GM19455 (cell line): ENCODE measurements around the gene PNMA8B.

Experiments used
- ATAC-seq: cut with Tn5 transposase; IDR thresholded peaks from one replicate; pipeline ENCODE4 v1.9.1; 2021; ENCODE audit not compliant: unreplicated experiment

Gene PNMA8B

GRCh38 chr19:46456930-46457329 lies 38.7 kb downstream of the PNMA8B start:
- no peak for ATAC-seq

DNA sequence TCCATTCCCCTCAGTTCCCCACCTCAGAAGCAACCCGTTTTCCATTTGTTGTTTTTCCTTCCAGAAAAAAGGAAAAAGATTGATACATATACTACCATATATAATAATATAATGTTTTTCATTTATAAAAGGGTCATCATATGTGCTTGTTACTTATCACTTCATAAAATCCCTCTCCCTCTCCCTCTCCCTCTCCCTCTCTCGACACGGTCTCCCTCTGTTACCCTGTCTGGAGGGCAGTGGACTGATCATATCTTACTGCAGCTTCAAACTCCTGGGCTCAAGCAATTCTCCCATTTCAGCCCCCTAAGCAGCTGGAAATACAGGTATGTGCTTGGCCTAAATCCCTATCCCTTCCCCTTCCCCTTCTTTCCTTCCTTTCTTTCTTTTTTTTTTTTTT lies 41.4 kb downstream of the PNMA8B start:
- no peak for ATAC-seq

GRCh38 chr19:46453661-46454060 lies 42.0 kb downstream of the PNMA8B start:
- no peak for ATAC-seq

- no peak for ATAC-seq
These were observed 43.5 kb downstream of the PNMA8B start for GRCh38 chr19:46452186-46452585.

DNA sequence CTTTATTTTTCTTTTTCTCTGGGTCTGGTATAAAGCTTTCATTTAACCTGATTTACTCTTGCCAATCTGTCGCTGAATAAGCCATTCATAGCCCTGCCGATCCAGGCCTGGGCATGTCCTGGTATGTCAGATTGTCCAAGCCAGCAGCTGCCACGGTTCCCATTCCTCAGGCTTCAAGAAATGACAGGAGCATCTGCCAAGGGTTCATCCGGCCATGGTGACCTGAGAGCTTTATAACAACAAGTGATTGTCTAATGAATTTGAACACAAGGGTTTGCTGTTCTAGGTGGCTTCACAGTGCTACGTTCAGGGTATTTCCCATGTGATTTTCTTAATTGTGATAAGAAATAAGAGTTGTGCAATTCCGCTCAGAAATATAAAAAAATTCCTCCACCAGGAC lies 44.3 kb downstream of the PNMA8B start:
- no peak for ATAC-seq

GRCh38 chr19:46450737-46451136 lies 44.9 kb downstream of the PNMA8B start:
- no peak for ATAC-seq

DNA sequence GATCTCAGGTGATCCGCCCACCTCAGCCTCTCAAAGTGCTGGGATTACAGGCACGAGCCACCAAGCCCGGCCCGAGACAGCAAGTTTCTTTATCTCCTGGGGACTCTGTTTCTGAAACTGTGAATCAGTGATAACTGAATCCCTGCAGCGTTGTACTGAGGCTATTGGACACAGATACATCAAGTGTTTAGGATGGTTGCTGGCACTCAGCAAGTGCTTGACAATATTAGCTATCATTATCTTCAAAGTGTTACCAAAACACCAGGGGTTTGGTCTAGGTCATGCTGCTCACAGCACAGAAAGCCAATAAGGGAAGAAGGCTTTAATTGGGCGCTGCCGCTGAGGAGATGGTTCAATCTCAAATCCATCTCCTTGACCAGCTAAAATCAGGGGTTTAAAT lies 46.4 kb downstream of the PNMA8B start:
- no peak for ATAC-seq

- no peak for ATAC-seq
These were observed 47.1 kb downstream of the PNMA8B start for GRCh38 chr19:46448601-46449000.

GRCh38 chr19:46447824-46448223 lies 47.8 kb downstream of the PNMA8B start:
- ATAC-seq = no peak

- ATAC-seq = no peak
These were observed 48.7 kb downstream of the PNMA8B start for GRCh38 chr19:46447006-46447405.

- ATAC-seq = no peak
These were observed 49.6 kb downstream of the PNMA8B start for GRCh38 chr19:46446021-46446420.

DNA sequence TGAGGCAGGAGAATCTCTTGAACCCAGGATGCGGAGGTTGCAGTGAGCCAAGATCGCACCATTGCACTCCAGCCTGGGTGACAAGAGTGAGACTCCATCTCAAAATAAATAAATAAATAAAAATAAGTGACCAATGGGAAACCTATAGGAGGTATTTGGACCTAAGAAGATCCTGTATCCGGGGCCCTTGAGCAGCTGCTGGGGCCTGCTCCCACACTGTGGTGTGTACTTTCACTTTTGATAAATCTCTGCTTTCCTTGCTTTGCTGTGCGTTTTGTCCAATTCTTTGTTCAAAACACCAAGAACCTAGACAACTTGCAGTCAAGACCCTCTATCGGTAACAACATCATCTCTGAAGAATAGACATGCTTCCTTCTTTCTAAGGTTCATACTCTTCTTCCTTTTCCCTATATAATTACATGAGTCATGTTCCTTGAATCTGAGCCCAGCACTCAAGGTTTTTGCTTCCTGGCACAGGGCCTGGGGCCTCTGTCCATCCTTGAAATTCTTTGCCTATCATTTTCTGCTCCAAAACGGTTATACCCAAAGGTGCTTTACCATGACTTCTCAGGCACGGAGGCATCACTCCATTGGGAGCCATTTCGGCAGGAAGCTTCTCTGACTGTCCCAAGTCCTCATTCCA lies 52.7 kb downstream of the PNMA8B start:
- no peak for ATAC-seq

DNA sequence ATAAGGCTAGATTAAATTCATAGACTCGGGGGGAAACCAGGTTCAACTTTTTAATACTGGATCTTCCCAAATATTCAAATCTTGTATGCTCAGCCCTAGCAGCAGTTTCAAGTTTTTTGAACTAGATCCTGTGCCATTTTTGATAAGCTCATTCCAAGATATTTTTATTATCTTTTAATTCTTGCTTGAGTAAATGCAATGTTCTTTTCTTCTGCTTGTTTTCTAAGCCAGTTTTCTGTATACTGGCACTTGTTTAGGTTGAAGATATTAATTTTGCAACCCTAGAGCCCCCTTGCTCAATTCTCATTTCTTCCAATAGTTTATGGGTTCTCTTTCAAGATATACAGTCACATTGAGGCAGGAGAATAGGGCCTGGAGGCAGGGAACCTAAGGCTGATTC lies 53.8 kb downstream of the PNMA8B start:
- no peak for ATAC-seq
